ENCODE data around the gene SLC8B1.

DNA sequence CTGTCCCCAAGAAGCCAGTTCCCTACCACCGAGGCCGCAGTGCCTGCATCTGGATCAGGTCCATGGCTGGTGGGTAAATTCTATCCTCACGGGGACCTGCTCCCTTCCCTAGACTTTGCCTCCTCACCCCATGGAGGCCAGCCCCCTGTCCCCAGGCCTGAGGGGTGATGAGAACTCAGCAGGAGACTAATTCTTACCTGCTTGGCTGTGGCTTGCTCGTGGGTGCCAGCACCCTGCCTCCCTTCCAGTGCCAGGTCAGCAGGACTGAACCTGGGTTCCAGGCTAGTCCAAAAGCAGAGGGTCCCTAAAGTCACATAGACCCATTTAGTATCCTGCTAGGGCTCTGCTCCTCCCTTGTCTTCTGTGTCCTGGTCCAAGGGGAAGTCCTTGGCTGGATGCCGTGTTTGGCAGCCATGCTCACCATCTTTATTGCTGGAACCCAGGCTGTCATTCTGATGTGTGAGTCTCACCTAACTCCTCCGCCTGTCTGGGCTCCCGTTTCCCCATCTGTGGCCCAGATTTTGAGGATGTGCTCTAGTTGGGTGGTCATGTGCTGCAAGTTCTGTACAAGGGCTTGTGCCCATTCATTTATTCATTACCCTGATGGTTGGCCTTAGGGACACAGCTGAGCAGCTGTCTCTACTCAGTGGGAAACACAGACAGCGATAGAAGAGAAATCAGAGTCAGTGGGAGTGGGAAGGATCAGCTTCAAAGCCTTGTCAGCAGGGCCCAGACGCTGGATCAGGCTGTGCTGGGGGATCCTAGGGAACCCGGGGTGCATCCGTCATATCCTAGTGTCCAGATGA, 24.4 kb upstream of the SLC8B1 start:
- no peak for TF ChIP-seq EZH2 (IDR thresholded peaks at IDR 0.05; ENCODE audit: borderline replicate concordance, low read length)
- TF ChIP-seq, protein P1, sequence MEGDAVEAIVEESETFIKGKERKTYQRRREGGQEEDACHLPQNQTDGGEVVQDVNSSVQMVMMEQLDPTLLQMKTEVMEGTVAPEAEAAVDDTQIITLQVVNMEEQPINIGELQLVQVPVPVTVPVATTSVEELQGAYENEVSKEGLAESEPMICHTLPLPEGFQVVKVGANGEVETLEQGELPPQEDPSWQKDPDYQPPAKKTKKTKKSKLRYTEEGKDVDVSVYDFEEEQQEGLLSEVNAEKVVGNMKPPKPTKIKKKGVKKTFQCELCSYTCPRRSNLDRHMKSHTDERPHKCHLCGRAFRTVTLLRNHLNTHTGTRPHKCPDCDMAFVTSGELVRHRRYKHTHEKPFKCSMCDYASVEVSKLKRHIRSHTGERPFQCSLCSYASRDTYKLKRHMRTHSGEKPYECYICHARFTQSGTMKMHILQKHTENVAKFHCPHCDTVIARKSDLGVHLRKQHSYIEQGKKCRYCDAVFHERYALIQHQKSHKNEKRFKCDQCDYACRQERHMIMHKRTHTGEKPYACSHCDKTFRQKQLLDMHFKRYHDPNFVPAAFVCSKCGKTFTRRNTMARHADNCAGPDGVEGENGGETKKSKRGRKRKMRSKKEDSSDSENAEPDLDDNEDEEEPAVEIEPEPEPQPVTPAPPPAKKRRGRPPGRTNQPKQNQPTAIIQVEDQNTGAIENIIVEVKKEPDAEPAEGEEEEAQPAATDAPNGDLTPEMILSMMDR (IDR thresholded peaks at IDR 0.05; ENCODE audit: low read length), result no peak
